ENCODE data around the gene KNDC1. TPM values are rescaled to one million over a fixed set of nuclear protein-coding genes. Genes with fewer than 3 reads are reported as not detected.

The KNDC1 gene
- total and polyA plus RNA-seq, 10 of the 15 experiments (the other 5 are each of a cell fraction or from before 2014, with no cell fraction given), result 0.03 to 0.11 (median 0.05) TPM; not detected in 7

DNA sequence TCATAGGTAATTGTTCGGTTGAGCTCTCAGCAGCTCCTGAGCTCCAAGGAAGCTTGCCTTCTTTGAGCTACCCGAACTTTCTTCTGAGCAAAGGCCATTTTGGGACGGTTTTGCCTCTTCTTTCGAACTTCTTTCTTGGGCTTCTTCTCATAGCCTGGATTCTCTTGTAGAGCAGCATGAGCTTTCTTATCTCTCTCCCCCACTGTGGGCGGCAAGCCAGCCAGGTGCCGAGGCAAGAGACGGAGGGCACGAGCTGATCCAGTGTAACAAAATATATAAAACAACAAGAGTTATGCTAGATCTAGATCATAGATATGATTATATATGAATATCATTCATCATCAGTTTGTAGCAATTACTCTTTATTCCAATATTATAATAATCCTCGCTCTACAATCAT lies 16.5 kb upstream of the KNDC1 start:
- no peak overlapping the region for H3K27ac ChIP-seq (ENCODE audit: control insufficient read depth, insufficient read depth)
- intact Hi-C loops (cut with micrococcal nuclease; ENCODE audit: unreplicated experiment) (no loop called here), in situ Hi-C loops (cut with MboI) (loop anchor here (5.0 kb wide), 1 partner anchor 164 kb away; the partner anchor contains the start of genes TUBGCP2 and ZNF511)
- H2AFZ ChIP-seq (ENCODE audit: control insufficient read depth, low read depth, low read length), result no peak overlapping the region
- no peak overlapping the region for H3K4me2 ChIP-seq (ENCODE audit: control insufficient read depth, insufficient read depth)
- no peaks in the 10 kb centered on the region for H3K9me3 ChIP-seq (replicated peaks; ENCODE audit: control insufficient read depth, insufficient read depth, low read length)
- POLR2A ChIA-PET, result no interaction called here
- no peaks in the 10 kb centered on the region for H3K36me3 ChIP-seq (ENCODE audit: control insufficient read depth in 2 of 2, insufficient read depth in 2 of 2, low read length in 1 of 2)
- no TSS peak for BruUV-seq (replicated peaks)
- SMC1A ChIA-PET (ENCODE audit: uncharacterized antibody, unreplicated experiment), result interaction anchor here (1.1 kb wide), 1 partner anchor 164 kb away, joined by 3 read pairs; no protein-coding TSS in a partner anchor
- no peaks in the 10 kb centered on the region for H4K20me1 ChIP-seq (ENCODE audit: control insufficient read depth, insufficient read depth)
- H3K9ac ChIP-seq (ENCODE audit: control insufficient read depth, insufficient read depth, low read length), result no peak overlapping the region
- RAD21 ChIA-PET (ENCODE audit: unreplicated experiment), result interaction anchor here (0.7 kb wide), 1 partner anchor 132 kb away, joined by 4 read pairs; no protein-coding TSS in a partner anchor
- H3K4me3 ChIP-seq, result no peak overlapping the region
- H3K27me3 ChIP-seq (replicated peaks in 1 of 2; ENCODE audit: control insufficient read depth in 2 of 2, insufficient read depth in 2 of 2, low read length in 1 of 2), result no peaks in the 10 kb centered on the region
- TF ChIP-seq, protein P1, sequence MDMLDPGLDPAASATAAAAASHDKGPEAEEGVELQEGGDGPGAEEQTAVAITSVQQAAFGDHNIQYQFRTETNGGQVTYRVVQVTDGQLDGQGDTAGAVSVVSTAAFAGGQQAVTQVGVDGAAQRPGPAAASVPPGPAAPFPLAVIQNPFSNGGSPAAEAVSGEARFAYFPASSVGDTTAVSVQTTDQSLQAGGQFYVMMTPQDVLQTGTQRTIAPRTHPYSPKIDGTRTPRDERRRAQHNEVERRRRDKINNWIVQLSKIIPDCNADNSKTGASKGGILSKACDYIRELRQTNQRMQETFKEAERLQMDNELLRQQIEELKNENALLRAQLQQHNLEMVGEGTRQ (IDR thresholded peaks at IDR 0.05; ENCODE audit: borderline replicate concordance, low read depth, low read length), result no peak
- ATAC-seq, result no peak
- DNase-seq (ENCODE audit: low read depth, low spot score), result no peak
- H3K79me2 ChIP-seq (ENCODE audit: control insufficient read depth, insufficient read depth, low read length), result no peaks in the 10 kb centered on the region
- CTCF ChIA-PET, result interaction anchor here (0.7 to 1.7 kb wide), 3 partner anchors 8 to 239 kb away, joined by 3 to 4 read pairs (median 4); no protein-coding TSS in a partner anchor
- FAIRE-seq, result no peak
- WGBS (ENCODE audit: insufficient coverage, insufficient replicate concordance, low lambda C conversion rate, missing lambda C conversion rate), result 25% methylated on average over 9 of the region's 9 CpGs
- no peaks in the 10 kb centered on the region for H3K4me1 ChIP-seq (ENCODE audit: control insufficient read depth, insufficient read depth, low read length)

DNA sequence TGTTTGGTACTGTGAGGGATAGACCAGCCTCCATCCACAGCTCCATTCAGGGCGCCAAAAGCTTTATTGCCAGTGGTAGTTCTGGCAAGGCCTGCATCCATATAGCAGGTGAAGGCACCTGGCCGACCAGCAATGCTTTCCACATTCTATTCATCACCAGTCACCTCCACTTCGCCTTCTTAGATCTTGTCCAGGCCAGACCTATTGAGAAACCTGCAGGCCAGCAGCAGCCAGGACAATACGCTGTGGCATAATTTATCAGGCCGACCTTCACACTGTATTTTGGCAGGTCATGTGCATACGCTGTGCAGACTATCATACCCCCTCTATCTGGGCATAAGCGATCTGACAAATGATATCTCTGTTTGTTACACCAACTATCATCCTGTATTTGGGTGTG lies 15.2 kb upstream of the KNDC1 start:
- ChIA-PET POLR2A (no interaction called here), CTCF (no interaction called here), RAD21 (ENCODE audit: unreplicated experiment) (no interaction called here), SMC1A (ENCODE audit: uncharacterized antibody, unreplicated experiment) (no interaction called here)
- Histone ChIP-seq H3K27ac (ENCODE audit: control insufficient read depth, insufficient read depth) (no peak overlapping the region), H3K36me3 (ENCODE audit: control insufficient read depth in 2 of 2, insufficient read depth in 2 of 2, low read length in 1 of 2) (no peaks in the 10 kb centered on the region), H3K9me3 (replicated peaks; ENCODE audit: control insufficient read depth, insufficient read depth, low read length) (no peaks in the 10 kb centered on the region), H4K20me1 (ENCODE audit: control insufficient read depth, insufficient read depth) (no peaks in the 10 kb centered on the region), H3K4me2 (ENCODE audit: control insufficient read depth, insufficient read depth) (no peak overlapping the region), H2AFZ (ENCODE audit: control insufficient read depth, low read depth, low read length) (no peak overlapping the region), H3K9ac (ENCODE audit: control insufficient read depth, insufficient read depth, low read length) (no peak overlapping the region), H3K4me3 (no peak overlapping the region), H3K27me3 (replicated peaks in 1 of 2; ENCODE audit: control insufficient read depth in 2 of 2, insufficient read depth in 2 of 2, low read length in 1 of 2) (no peaks in the 10 kb centered on the region), H3K4me1 (ENCODE audit: control insufficient read depth, insufficient read depth, low read length) (no peaks in the 10 kb centered on the region), H3K79me2 (ENCODE audit: control insufficient read depth, insufficient read depth, low read length) (no peaks in the 10 kb centered on the region)
- intact Hi-C loops (cut with micrococcal nuclease; ENCODE audit: unreplicated experiment) (loop anchor here (2.0 kb wide), 1 partner anchor 160 kb away; no protein-coding TSS in a partner anchor), in situ Hi-C loops (cut with MboI) (loop anchor here (5.0 kb wide), 1 partner anchor 163 kb away; the partner anchor contains the start of genes TUBGCP2 and ZNF511)
- WGBS (ENCODE audit: insufficient coverage, insufficient replicate concordance, low lambda C conversion rate, missing lambda C conversion rate), result 36% methylated on average over 7 of the region's 7 CpGs
- ATAC-seq (no peak), DNase-seq (ENCODE audit: low read depth, low spot score) (no peak), FAIRE-seq (no peak)
- BruUV-seq (replicated peaks), result no TSS peak
- TF ChIP-seq KDM1A (IDR thresholded peaks at IDR 0.05; ENCODE audit: borderline replicate concordance) (no peak), ZNF217 (IDR thresholded peaks at IDR 0.05) (no peak), NFXL1 (IDR thresholded peaks at IDR 0.05; ENCODE audit: borderline replicate concordance) (no peak), RUNX3 (IDR thresholded peaks at IDR 0.05; ENCODE audit: low read length) (no peak), HDAC2 (IDR thresholded peaks at IDR 0.05) (no peak), ZNF24 (IDR thresholded peaks at IDR 0.05) (no peak), ZNF622 (IDR thresholded peaks at IDR 0.05) (no peak), ZNF274 (IDR thresholded peaks at IDR 0.05; ENCODE audit: insufficient read depth, insufficient read length) (no peak), PAX5 (IDR thresholded peaks at IDR 0.05; ENCODE audit: borderline replicate concordance, low read depth, low read length) (no peak)
- TF ChIP-seq, protein P2, sequence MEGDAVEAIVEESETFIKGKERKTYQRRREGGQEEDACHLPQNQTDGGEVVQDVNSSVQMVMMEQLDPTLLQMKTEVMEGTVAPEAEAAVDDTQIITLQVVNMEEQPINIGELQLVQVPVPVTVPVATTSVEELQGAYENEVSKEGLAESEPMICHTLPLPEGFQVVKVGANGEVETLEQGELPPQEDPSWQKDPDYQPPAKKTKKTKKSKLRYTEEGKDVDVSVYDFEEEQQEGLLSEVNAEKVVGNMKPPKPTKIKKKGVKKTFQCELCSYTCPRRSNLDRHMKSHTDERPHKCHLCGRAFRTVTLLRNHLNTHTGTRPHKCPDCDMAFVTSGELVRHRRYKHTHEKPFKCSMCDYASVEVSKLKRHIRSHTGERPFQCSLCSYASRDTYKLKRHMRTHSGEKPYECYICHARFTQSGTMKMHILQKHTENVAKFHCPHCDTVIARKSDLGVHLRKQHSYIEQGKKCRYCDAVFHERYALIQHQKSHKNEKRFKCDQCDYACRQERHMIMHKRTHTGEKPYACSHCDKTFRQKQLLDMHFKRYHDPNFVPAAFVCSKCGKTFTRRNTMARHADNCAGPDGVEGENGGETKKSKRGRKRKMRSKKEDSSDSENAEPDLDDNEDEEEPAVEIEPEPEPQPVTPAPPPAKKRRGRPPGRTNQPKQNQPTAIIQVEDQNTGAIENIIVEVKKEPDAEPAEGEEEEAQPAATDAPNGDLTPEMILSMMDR (IDR thresholded peaks at IDR 0.05 in 2 of 3, conservative IDR thresholded peaks at IDR 0.05 in 1 of 3; ENCODE audit: control insufficient read depth in 2 of 3, extremely low read depth in 1 of 3, insufficient read depth in 1 of 3, low read depth in 3 of 3, low read length in 3 of 3), result no peak
- TF ChIP-seq, protein P3, sequence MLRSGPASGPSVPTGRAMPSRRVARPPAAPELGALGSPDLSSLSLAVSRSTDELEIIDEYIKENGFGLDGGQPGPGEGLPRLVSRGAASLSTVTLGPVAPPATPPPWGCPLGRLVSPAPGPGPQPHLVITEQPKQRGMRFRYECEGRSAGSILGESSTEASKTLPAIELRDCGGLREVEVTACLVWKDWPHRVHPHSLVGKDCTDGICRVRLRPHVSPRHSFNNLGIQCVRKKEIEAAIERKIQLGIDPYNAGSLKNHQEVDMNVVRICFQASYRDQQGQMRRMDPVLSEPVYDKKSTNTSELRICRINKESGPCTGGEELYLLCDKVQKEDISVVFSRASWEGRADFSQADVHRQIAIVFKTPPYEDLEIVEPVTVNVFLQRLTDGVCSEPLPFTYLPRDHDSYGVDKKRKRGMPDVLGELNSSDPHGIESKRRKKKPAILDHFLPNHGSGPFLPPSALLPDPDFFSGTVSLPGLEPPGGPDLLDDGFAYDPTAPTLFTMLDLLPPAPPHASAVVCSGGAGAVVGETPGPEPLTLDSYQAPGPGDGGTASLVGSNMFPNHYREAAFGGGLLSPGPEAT (IDR thresholded peaks at IDR 0.05; ENCODE audit: low read depth), result no peak
